ENCODE measurements around the gene KRT12. TPM values are rescaled to one million over a fixed set of nuclear protein-coding genes. Genes with fewer than 3 reads are reported as not detected.

Gene KRT12
- total and polyA plus RNA-seq, 9 of the 15 experiments (the other 6 are each of a cell fraction or from before 2014, with no cell fraction given): 0.18 to 7.0 (median 2.2) TPM

DNA sequence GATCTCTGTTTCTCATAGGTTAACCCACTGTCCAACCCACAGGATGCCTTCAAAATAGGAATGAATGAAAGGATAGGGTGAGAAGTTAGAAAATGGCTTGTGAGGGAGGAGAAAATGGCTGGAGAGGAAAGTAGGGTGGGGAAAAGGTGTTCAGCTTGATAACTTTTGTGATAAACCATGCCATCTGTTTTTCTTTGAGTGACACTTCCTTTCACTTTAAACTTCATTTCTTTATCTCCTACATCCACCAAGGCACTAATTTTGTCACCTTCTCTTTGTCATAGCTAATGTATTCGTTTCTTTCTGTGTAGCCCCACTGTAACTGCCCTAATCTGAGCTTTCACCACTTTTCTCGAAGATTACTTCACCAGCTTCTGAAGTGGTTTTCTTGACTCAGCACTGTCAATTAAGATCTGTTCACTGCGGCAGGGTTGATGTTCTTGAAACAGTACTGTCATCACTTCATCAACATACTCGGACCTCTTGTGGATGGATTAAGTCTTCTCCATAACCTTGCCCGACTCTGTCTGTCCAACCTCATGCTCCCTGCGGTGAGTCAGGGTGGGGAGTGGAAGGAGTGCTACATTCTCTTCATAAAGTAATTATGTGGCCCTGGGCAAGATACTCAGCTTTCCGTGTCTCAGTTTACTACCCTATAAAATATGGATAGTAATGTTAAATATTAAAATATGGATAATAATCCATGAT lies 39.1 kb downstream of the KRT12 start (continued):
- TF ChIP-seq, protein P1, sequence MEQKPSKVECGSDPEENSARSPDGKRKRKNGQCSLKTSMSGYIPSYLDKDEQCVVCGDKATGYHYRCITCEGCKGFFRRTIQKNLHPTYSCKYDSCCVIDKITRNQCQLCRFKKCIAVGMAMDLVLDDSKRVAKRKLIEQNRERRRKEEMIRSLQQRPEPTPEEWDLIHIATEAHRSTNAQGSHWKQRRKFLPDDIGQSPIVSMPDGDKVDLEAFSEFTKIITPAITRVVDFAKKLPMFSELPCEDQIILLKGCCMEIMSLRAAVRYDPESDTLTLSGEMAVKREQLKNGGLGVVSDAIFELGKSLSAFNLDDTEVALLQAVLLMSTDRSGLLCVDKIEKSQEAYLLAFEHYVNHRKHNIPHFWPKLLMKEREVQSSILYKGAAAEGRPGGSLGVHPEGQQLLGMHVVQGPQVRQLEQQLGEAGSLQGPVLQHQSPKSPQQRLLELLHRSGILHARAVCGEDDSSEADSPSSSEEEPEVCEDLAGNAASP (IDR thresholded peaks at IDR 0.05): no peak
- TF ChIP-seq CLOCK (CRISPR knock-in tag; IDR thresholded peaks at IDR 0.05; ENCODE audit: borderline replicate concordance): no peak
- peak; percentile 72; the same call in 1 of the 2 replicates for TF ChIP-seq ZNF589 (CRISPR knock-in tag; IDR thresholded peaks at IDR 0.05; ENCODE audit: low read depth)
- TF ChIP-seq SREBF2 (CRISPR knock-in tag; IDR thresholded peaks at IDR 0.05): no peak
- TF ChIP-seq, protein P2, sequence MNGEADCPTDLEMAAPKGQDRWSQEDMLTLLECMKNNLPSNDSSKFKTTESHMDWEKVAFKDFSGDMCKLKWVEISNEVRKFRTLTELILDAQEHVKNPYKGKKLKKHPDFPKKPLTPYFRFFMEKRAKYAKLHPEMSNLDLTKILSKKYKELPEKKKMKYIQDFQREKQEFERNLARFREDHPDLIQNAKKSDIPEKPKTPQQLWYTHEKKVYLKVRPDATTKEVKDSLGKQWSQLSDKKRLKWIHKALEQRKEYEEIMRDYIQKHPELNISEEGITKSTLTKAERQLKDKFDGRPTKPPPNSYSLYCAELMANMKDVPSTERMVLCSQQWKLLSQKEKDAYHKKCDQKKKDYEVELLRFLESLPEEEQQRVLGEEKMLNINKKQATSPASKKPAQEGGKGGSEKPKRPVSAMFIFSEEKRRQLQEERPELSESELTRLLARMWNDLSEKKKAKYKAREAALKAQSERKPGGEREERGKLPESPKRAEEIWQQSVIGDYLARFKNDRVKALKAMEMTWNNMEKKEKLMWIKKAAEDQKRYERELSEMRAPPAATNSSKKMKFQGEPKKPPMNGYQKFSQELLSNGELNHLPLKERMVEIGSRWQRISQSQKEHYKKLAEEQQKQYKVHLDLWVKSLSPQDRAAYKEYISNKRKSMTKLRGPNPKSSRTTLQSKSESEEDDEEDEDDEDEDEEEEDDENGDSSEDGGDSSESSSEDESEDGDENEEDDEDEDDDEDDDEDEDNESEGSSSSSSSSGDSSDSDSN (IDR thresholded peaks at IDR 0.05; ENCODE audit: borderline replicate concordance in 1 of 2, low read depth in 2 of 2, low read length in 2 of 2): 0 out of 4 replicates have a peak, but pooled peaks of 1 of the 2 experiments have one; percentile 63
- TF ChIP-seq ZBTB11 (CRISPR knock-in tag; IDR thresholded peaks at IDR 0.05): peak in 1 of 3 experiments; percentile 70; a peak in 2 of 6 replicates
- no peak for TF ChIP-seq ZBTB34 (CRISPR knock-in tag; IDR thresholded peaks at IDR 0.05)
- TF ChIP-seq HMG20A (CRISPR knock-in tag; conservative IDR thresholded peaks at IDR 0.05): no peak
- peak; percentile 99 for TF ChIP-seq SOX6 (IDR thresholded peaks at IDR 0.05)
- peak; percentile 97 for TF ChIP-seq ZNF316 (IDR thresholded peaks at IDR 0.05)
- TF ChIP-seq CCAR2 (IDR thresholded peaks at IDR 0.05; ENCODE audit: low read depth, low read length): no peak
- TF ChIP-seq, protein P3, sequence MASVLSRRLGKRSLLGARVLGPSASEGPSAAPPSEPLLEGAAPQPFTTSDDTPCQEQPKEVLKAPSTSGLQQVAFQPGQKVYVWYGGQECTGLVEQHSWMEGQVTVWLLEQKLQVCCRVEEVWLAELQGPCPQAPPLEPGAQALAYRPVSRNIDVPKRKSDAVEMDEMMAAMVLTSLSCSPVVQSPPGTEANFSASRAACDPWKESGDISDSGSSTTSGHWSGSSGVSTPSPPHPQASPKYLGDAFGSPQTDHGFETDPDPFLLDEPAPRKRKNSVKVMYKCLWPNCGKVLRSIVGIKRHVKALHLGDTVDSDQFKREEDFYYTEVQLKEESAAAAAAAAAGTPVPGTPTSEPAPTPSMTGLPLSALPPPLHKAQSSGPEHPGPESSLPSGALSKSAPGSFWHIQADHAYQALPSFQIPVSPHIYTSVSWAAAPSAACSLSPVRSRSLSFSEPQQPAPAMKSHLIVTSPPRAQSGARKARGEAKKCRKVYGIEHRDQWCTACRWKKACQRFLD (CRISPR knock-in tag; IDR thresholded peaks at IDR 0.05): peak; percentile 87
